ENCODE results near the gene RPRD1B.
"Not testable (repeated sequence)": the region's sequence is repeated elsewhere in the genome, so short reads cannot be mapped to it uniquely, and the experiment has no call there.

Gene RPRD1B

DNA sequence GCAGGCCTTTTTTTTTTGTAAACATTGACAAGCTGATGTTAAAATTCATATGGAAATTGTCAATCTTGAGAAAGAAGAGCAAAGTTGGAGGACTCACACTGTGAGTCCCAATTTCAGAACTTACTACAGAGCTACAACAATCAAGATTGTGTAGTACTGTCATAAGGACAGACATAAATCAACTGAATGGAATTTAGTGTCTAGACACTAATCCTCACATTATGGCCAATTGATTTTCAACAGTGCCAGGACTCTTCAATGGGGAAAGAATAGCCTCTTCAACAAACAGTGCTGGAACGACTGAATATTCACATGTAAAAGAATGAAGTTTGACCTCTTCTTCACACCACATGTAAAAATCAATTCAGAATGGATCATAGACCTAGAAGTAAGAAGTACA lies 70.7 kb downstream of the RPRD1B start:
- no peak for DNase-seq (ENCODE audit: low read depth in 2 of 2)

DNA sequence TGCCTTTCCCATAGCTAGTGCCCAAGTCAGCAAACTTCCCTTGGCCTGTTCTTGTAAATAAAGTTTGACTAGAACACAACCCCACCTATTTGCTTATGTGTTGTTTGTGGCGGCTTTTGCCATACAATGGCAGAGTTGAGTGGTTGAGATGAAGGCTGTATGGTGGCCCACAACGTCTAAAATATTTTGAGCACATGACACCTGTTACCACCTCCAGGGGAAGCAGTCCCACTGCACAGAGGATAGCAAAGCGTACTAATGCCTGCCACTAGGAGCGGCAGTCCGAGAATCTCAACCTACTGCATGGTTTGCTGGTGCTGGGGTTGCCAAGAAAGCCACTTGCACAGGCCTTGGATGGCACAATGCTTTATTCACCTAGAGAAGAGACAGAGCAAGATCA lies 72.9 kb downstream of the RPRD1B start:
- DNase-seq (ENCODE audit: low read depth in 2 of 2), result no peak

DNA sequence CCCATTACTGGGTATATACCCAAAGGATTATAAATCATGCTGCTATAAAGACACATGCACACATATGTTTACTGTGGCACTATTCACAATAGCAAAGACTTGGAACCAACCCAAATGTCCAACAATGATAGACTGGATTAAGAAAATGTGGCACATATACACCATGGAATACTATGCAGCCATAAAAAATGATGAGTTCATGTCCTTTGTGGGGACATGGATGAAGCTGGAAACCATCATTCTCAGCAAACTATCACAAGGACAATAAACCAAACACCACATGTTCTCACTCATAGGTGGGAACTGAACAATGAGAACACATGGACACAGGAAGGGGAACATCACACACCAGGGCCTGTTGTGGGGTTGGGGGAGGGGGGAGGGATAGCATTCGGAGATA lies 73.8 kb downstream of the RPRD1B start:
- not testable (repeated sequence) for DNase-seq (ENCODE audit: low read depth in 2 of 2)

DNA sequence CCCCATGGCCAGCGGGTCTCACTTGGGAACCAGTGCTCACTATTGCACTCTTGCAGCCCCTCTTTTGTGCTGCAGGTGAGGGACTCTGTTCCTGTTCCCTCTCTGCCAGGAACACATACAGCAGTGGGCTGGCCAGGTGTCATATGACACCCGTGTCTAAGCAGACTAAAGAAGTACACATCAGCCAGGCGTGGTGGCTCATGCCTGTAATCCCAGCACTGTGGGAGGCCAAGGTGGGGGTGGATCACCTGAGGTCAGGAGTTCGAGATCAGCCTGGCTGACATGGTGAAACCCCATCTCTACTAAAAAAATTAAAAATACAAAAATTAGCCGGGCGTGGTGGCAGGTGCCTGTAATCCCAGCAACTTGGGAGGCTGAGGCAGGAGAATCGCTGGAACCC lies 74.4 kb downstream of the RPRD1B start:
- DNase-seq (ENCODE audit: low read depth in 2 of 2), result not testable (repeated sequence)

DNA sequence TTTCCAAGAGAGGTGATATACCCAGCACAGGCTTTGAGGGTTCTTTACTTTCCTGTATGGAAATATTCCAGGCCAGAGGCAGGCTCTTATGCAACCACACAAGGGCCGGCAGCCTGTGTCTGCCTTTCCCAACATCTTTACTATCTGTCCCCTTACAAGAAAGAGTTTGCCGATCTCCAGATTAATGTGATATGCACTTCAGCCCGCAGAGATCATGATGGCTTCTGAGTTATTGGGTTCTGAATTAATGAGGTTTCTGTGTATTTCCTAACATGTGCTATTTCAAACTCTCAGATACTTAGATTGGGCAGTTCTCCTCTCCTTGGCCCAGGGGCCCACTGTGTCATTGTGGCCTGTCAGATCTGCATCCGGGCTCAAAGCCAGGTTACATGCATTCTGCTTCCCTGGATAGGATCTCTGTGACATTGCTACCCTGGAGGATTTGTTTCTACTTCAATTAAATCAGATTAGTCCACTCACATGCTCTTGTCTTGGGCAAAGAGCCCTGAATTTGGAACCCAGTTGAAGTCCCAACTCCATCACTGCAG lies 75.0 kb downstream of the RPRD1B start:
- no peak for DNase-seq (ENCODE audit: low read depth in 2 of 2)

DNA sequence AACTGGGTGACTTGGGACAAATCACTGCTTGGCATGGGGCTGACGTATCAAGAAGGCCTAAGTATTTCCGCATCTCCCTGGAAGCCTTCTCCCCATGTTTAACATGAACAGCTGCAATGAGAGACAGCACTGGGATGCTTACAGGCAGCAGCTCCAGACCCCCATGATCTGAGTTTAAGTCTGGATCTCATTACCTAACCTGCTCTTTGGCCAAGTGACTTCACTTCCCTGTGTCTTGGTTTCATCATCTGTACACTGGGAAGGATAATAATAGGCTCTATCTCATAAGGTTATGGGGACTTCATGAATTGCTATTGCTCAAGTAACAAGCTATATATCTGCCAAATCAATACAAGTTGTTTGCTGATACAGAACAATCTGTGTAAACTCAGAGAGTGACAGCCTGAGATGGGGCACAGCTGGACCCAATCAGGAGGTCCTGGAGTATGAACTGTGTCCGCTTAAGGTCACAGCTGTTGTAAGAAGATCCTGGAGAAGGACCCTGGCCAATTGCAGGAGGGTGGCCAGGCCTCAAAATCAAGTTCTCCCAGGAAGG lies 75.5 kb downstream of the RPRD1B start:
- no peak for DNase-seq (ENCODE audit: low read depth in 2 of 2)

DNA sequence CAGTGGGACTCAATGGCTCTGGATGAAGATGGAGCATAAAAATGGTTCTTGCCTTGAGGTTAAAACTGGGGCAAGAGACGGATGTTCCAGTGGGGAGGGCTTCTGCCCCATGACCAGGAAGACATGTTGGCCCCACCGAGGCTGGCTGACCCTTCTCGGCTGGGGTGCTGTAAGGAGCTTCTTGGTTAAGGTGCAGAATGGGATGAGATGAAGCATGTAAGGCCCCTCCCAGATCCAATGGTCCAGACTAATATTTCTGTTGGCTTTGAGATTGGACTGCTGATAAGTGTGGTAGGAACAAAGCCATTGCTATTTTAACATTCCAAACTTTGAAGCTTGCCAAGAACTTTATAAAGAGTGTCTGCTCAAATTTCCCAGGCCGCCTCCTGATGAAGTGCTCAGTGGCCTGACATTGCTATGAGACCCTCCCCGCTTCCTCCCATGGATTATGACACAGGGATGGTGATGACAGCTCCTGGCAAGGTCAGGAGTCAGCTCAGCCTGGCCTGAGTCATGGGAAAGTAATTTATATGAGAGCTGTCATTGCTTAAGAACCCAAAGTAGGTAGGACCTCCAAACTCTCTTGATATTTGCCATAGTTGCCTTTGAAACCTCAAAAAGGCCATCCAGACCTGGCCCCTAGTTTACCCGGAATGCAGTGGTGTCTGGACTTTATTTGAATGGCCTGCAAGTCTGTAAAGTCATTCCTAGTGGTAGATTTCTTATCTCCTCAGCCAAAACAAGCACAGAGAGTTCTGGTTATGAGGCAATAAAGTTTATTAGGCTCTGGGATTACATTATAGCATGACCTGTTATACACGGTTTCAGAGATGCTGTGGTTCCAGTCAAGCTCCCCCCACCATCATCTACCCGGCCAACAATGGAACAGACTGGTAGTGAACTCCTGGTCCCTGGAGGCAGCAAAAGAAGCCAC lies 76.3 kb downstream of the RPRD1B start:
- no peak for DNase-seq (ENCODE audit: low read depth in 2 of 2)

DNA sequence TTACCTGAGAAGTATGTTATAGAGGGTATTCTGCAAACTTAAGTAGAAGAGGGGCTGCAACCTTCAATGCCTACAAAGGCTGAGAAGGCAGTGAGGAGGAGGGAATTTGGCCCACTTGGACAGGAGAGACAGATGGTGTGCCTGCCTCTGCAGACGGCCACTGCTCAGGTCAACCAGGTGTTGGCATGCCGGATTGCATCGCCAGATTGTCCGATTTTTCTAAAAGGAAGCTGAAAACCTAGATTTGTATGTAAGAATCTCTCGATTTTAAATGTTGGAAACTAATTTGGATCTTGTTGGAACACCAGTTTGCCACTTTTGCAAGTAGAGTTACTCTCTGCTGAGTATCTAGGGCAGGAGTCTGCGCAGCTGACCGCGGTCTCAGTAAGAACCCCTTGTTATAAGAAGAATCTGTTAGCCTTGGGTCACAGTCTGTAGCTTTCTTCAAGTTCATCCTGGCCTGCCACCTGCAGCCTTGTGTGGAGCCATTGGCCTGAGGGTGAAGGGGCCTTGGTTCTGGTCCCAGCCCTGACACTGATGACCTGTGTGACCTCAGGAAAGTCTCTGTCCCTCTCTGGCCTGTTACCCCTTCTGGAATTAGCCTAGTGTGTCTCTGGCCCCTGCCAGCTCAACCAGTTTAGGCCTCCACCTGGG lies 77.1 kb downstream of the RPRD1B start:
- DNase-seq (ENCODE audit: low read depth in 2 of 2), result no peak

DNA sequence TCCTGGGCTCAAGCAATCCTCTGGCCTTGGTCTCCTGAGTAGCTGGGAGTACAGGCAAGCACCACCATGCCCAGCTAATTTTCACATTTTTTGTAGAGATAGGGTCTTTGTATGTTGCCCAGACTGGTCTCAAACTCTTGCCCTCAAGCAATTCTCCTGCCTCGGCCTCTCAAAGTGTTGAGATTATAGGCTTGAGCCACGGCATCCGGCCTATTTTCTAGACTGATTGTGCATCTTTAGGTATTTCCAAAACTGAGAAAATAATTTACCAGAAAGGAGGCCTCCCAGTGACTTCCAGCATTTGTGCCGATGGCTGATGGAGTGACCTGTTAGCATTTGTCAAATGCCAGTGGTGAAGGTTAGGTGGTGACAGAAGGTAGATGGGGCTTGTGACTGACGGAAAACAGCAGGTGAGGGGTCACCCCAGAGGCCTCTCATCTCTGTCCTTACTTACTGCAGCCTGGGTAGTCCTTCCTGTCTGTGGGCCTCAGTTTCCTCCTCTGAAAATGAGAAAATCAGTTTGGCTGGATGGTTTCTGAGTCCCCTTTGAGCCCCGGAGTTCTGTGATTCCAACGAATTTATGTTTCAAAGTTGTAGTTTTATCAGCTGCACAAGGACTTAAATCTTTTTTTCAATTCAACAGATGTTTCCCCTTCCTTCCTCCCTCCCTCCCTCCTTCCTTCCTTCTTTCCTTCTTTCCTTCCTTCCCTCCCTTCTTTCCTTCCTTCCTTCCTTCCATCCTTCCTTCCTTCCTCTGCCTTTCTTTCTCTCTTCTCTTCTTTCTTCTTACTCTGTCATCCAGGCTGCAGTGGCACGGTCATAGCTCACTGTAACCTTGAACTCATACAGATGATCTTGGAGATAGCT lies 78.1 kb downstream of the RPRD1B start:
- no peak for DNase-seq (ENCODE audit: low read depth in 2 of 2)

DNA sequence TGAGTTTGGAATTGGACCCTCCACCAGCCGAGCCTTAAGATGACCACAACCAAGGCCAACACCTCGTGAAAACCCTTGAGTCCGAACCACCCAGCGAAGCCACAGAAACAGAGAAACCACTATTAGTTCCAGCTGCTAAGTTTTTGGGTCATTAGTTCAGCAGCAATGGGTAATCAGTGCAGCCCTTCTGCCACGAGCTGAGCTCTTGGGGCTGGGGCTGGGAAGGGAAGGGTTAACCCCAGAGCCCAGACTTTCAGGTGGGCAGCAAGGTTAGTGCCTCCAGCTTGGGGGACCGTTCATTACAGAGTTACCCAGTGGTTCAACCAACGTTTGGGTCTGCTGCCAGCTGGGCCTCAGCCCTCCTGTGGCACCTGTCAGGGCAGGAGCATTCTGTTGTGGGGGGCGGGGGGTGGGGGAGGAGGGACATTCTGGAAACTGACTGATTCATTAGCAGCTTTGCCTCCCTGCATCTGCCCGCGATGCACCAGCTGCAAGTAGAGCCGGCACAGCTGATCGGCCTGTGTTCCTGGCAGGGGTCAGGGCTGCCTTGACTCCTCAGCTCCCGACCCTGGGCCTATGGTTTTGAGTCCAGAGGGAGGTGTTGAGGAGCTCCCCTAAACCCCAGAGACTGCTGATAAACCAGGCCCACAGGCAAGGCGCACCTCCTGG lies 78.8 kb downstream of the RPRD1B start:
- DNase-seq (ENCODE audit: low read depth in 2 of 2), result no peak

DNA sequence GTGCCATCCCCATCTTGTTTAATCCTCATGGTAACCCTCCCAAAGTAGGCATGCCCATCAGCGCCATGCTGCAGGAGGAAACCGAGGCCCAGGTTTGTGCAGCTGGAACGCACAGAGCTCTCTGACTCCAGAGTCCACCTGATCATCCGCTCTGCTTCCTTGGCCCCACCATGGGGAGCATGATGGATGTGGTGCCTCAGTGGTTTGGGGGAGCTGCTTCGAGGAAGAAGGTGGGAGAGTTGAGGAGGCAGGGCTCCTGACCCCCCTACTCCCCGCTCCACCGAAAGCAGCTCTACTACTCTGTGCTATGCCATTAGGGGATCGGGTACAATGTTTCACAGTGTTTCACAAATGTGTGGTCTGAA lies 79.4 kb downstream of the RPRD1B start:
- no peak for DNase-seq (ENCODE audit: low read depth in 2 of 2)

DNA sequence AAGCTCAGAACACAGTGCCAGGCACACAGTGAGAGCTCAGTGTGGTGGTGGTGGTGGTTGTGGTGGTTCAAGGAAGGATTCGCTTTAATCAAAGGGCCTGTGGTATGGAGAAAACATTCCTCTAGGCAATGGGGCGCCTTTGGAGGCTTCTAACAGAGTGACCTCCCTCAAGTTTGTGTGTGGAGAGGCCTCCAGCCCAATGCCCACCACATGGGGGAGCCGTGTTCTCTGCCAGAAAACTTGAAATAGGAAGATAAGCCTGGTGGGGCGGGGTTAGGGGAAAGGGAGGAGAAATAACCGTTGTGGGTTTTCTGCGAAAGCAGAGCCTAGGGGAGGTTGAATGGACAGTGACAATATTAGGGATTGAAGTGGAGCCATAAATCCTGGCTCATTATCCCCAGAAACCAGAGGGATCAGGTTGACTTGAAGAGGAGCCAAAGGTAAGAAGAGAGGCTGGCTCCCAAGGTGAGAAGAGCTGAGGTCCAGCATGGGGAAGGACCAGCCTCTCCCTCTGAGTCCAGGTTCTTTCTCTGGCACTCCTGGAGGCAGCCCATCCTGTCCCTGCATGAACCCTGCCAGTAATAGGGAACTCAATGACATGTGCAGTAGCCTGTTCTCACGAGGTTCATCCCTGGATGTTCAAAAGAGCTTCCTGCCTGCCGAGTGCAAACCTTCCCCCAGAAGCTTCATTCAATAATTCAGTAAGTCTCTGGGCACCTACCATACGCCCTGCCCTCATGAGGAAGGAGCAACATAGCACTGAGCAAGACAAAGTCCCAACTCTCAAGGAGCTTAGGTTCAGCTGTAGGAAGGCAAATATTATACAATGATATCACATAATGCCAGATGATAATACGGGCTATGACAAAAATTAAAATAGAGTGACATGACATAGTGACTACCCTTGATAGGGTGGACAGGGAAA lies 80.1 kb downstream of the RPRD1B start:
- DNase-seq (ENCODE audit: low read depth in 2 of 2), result no peak

DNA sequence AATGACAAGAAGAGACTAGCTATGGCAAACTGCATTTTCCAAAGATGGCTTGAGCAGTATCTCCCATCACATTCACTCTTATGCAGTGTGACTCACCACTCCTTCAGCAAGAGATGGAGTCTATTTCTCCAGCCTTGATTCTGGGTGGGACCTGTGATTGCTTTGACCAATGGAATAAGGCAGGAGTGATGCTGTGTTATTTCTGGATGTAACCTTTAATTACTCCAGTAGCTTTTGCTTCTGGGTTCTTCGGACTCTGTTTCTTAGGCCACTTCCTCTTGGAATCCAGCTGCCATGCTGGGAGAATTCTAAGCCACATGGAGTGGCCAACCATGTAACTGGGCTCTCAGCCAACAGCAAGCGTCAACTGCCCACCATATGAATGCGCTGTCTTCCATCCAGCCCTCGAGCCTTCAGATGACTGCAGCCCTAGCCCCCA lies 80.8 kb downstream of the RPRD1B start:
- DNase-seq (ENCODE audit: low read depth in 2 of 2), result no peak

DNA sequence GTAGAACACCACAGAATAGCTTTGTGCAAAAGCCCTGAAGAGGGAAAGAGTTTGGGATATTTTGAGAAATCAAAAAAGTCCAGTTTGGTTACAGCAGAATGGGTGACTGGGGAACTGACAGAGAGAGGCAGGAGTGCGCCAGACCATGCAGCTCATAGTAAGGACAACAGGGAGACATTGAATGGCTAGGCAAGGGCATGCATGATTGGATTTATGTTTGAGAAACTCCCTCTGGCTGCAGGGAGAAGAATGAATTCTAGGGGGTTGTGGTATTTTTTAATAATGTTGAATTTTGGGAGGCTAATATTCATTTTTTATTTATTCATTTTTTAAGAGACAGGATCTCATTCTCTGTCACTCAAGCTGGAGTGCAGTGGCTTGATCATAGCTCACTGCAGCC lies 81.7 kb downstream of the RPRD1B start:
- DNase-seq (ENCODE audit: low read depth in 2 of 2), result no peak

DNA sequence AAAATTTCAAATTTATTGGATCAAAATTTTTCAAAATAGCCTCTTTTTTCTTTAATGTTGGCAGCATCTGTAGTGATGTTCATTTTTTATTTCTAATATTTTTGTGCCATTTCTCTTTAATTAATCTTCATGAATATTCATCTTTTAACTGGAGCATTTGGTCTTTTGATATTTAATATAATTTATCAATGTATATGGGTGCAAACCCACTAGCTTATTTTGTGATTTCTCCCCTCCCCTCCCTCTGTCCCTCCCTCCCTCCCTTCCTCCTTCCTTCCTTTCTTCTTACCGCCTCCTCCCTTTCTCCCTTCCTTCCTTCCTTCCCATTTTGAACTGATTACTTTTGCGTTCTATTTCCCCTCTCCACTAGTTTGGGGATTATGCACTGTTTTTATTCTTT lies 82.3 kb downstream of the RPRD1B start:
- no peak for DNase-seq (ENCODE audit: low read depth in 2 of 2)

DNA sequence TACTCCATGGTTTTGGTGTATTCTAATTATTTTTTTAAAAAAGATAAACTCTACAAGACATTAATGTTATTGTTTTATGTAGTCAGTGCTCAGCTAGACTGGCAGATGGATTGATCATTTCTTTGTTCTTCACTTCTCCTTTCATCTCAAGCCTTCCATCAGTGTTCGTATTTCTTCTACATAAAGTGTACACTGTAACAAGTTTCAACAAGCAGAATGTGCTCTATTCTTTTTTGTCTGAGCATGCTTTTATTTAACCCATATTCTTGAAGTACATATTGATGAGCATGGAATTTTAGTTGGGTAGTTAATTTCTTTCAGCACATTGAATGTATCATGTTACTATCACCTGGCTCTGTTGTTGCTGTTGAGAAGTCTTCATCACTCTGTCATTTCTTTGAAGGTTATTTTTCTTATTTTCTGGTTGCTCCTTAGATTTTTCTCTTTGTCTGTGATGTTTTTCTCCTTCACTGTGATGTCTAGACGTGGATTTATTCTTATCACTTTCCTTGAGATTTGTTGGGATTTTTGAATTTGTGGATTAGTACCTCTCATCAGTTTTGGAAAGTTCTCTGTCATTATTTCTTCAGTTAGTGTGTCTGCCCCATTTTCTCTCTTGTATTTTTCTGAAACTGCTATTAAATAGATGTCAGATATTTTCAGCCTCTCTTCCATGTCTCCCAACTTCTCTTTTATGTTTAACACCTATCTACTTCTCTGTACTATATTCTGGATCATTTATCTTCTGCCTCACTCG lies 83.0 kb downstream of the RPRD1B start:
- no peak for DNase-seq (ENCODE audit: low read depth in 2 of 2)

DNA sequence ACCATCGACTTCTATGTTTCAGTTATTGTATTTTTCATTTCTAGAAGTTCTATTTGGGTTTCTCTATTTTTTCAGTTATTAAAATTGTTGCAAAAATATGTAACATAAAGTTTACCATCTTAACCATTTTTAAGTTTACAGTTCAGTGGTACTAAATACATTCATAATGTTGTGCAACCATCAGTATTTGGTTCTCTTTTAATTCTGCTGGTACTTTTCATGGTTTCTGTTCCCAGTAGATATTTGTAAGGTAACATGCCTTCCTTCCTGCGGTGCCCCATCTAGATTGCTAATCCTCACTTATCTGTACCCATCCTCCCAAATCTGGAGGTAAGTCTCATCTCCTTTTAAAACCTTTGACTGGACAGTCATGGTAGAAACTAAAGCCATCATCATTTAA lies 83.7 kb downstream of the RPRD1B start:
- no peak for DNase-seq (ENCODE audit: low read depth in 2 of 2)

DNA sequence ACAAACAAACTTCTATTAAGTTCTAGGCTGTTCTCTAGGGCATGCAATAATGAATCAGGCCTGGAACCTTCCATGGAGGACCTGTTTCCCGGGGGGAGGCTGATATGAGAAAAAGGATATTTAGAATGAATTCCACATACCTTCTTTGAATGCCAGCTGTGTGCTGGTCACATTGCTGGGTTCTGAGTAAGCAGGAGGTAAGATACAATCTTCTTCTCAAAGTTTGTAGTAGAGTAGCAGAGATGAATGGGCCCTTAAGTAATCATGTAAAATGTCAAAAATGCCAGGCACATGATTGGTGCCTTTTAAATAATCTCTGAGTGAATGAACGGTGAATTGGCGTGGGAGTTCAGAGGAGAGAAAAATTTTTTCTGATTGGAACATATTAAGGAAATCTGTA lies 84.1 kb downstream of the RPRD1B start:
- DNase-seq (ENCODE audit: low read depth in 2 of 2), result no peak

DNA sequence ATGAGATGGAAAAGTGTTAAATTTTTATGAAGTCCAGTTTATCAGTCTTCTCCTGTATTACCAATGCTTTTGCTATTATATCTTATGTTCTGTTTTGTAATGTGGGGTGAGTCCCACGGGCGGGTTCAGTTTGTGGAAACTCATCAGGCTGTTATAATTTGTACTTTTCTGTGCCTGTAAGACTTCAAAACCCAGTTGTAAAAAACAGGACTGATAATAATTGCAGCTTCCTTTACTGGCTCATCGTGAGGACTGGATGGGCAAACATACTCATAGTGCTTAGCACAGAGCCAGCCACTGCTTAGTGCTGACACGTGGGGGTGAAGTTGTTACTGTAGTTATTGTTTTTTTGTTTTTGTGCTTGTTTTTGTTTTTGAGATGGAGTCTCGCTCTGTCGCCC lies 85.9 kb downstream of the RPRD1B start:
- DNase-seq (ENCODE audit: low read depth in 2 of 2), result no peak

All from stimulated activated CD8-positive, alpha-beta memory T cell treated with anti-CD3 and anti-CD28 coated beads, Interleukin-2, amount 100 ng/mL, for 1 hour (primary cell).